Fibroblast of skin of abdomen (primary cell): ENCODE results near the gene HOXB9. TPM values are rescaled to one million over a fixed set of nuclear protein-coding genes. Genes with fewer than 3 reads are reported as not detected.

Experiments
- DNase-seq: peaks from one replicate; pipeline ENCODE4 v3.0.0-alpha.2; 2013
- polyA plus RNA-seq, 2 experiments: library from polyadenylated mRNA; unstranded; fragments of 120-200 nt; gene quantifications; one replicate each; pipeline ENCODE4 v1.2.1, GENCODE V29; 2013; ENCODE audit not compliant: insufficient read length in 2 of 2

The HOXB9 gene
- 4.9 TPM for polyA plus RNA-seq (2013, experiment 1 of 2; ENCODE audit: insufficient read length)
- 4.7 TPM for polyA plus RNA-seq (2013, experiment 2 of 2; ENCODE audit: insufficient read length)

DNA sequence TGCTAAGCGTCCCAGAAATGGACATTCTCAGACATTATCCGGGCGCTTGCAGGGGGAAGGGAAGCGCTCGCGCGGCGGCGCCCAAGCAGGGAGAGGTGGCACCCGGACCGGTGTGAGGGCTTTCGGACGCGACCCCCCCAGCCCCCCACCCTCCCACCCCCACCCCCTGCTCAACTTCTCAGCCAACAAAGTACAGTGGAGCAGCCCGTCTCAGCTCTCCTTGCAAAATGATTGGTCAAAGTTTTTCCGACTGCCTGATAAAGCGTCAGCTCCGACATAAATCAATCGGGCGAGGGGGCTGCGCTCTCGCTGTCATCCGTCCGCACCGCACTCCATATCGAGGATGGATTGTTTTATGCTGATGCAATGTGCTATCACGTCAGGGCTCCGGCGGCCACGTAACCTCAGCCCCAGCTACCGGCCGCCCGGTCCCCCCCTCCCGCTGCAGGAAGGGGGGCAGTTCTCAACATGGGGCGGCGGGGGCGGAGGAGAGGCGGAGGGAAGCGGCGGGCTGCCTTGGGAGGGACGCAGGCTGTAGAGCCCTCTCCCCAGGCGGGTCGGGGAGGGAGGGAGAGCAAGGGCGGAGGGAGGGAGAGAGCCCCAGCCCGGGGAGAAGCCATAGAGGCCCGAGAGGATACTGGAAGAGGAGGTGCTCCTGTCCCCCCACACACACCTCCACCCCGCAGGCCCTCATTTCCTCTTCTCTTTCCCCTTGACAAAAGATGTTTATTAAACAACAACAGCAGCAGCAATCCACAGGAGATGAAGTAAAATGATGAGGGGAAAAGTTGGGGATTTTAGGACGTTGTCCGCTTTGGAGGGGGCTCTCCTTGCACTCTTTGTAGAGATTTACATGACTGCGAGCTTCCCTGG is at the start of gene HOXB9:
Gene HOXB9 (minus strand): TSS at position 114 of the 873 bp plus-strand sequence. CDS start 89 bp downstream, at position 25.
- DNase-seq: peak; percentile 80

DNA sequence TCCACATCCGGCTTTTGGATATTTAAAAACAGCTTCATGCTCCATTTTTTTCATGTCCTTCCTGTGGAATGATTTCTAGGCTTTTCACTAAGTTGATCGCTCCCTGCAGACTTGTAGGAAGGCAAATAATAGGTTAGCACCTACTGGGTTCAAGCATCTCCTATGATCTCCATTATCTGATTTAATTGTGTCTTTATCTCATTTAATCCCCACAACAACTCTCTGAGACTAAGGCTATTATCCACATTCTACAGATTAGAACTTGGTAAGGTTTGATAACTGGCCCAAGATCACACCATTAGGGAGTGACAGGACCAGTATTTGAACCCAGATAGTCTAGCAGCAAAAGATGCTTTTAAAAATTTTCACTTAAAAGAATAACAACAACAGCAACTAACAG is 46.2 kb upstream of the HOXB9 start:
- DNase-seq: no peak

DNA sequence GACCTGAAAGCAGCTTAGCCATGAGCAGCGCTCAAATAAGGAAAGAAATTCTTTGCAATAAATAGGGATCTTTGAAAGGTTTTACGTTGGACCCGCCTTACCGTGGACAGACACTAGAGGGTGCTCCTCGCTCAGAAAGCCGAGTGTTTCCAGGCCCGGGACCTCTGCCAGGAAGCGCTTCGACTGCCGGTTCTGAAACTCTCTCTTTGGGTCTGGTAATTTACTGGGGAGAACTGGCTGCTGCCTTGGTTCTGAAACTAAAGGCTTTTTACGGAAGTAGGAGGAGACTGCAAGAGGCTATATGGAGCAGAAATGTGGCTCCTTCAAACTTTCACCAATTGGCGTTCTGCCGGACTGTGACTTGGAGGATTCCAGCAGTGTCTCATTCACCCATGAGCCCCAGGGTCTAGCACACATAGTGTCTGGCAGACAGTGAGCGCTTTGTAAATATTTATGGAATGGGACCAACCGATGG is 45.6 kb upstream of the HOXB9 start:
- DNase-seq: peak; percentile 69

DNA sequence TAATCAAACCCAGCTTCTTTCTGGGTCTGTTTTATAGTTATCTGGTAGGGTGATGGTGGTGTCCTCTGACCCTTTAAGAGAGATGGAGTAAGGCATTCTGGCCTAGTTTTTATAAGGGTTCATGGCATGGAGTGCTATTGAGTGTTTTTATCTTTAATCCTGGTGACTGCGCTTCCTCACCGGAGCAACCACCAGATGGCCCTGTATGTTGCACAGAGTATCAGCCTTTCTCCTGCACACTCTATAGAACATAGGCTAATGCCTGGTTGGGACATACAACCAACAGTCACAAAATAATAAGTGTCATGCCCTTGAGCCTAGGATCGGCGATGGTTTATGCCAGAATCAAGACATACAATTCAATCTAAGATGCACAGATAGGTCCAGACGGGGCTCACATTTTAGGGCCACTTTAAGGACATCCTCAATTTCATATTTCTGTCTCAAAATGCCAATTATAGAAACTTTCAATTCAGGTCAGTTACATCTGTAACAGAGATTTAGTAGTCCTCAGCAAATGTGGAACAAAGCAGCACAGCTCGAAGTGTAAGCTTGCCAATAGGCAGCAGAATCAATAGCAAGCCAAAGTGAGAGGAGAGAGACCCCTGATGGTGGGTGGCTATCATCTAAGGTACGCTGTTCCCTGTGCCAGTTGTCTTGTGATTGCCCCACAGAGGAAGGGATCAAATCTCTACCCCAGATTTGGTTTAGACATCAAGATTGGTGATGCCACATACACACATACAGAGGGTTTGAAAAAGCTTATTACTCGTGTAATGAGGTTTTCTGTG is 37.2 kb upstream of the HOXB9 start:
- DNase-seq: no peak

DNA sequence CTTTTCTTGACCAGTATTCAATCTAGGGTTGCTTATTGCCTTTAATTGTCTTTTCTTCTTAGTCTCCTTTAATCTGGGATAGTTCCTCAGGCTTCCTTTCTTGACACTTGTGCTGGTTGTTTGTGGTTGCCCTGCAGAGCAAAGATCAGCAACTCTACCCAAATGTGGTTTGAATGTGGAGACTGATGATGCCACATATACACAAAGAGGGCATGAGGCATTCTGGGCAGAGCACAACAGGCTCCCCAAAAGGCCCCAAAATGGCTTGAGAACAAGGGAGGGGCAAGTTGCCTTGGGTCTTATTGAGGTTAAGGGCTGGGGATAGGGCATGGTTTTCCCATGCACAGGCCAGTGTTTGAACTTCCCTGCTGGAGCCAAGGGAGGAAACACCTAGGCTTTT is 29.8 kb upstream of the HOXB9 start:
- DNase-seq: no peak

DNA sequence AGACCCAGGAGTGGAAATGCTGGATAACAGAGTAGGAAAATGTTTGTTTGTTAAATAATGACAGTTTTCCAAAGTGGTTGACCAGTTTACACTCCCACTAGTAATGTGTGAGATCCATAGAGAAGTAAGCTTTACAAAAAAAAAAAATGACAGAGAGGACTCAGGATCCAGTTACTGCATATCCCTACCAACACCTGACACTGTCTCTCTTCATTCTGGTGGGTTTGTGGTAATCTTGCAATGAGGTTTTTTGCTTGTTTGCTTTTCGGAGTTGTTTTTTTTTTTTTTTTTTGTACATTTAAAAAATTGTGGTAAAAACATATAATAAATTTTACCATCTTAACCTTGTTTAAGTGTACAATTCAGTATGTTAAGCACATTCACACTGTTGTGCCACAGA is 23.6 kb upstream of the HOXB9 start:
- no peak for DNase-seq

DNA sequence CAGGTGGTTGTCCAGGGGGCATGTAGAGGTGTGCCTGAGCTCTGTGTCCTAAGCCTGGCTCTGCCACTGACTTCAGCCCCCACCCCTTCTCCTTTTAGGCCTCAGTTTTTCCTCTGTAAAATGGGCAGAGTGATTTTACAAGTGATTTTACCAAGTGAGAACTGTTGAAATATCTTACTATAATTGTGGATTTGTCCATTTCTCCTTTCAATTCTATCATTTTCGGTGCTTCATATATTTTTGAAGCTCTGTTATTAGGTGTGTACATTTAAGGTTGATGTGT is 21.7 kb upstream of the HOXB9 start:
- DNase-seq: no peak

DNA sequence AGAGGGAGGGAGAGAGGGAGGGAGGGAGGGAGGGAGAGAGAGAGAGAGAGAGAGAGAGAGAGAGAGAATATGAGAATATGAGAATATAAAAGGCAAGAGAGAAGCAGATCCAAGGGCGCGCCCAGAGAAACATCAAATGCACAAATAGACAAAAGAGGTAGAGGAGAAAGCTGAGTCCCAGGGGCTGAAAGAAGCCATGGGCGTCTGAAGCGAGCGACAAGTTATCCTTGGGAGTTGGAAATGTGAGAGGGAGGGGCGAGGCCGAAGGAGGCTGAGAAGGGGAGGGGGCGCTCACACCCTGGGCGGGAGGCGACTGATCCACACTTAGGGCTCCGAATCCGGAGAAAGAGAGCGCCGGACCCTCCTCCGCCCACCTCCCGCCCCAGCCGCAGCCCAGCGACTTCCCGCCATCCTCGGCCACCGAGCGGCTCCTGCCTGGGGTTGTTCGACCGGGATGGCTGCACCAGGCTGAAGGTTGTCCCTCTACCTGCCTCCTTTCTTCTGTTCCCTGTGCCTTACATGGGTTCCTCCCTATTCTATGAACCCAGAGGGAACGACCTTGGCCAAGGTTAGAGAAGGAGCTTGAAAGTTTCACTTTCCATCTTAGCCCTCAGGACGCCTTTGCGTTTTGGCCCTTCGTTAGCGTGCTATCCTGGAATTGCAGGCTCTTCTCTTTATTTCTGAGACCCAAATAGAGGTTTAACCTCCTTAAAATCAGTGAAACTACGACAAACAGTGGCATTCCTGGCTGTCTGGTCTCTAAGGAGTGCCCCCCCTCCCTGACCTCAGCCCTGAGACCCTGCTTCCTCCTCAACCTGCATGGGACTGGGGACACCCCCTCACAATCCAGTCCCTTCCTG is 21.2 kb upstream of the HOXB9 start:
- no peak for DNase-seq

DNA sequence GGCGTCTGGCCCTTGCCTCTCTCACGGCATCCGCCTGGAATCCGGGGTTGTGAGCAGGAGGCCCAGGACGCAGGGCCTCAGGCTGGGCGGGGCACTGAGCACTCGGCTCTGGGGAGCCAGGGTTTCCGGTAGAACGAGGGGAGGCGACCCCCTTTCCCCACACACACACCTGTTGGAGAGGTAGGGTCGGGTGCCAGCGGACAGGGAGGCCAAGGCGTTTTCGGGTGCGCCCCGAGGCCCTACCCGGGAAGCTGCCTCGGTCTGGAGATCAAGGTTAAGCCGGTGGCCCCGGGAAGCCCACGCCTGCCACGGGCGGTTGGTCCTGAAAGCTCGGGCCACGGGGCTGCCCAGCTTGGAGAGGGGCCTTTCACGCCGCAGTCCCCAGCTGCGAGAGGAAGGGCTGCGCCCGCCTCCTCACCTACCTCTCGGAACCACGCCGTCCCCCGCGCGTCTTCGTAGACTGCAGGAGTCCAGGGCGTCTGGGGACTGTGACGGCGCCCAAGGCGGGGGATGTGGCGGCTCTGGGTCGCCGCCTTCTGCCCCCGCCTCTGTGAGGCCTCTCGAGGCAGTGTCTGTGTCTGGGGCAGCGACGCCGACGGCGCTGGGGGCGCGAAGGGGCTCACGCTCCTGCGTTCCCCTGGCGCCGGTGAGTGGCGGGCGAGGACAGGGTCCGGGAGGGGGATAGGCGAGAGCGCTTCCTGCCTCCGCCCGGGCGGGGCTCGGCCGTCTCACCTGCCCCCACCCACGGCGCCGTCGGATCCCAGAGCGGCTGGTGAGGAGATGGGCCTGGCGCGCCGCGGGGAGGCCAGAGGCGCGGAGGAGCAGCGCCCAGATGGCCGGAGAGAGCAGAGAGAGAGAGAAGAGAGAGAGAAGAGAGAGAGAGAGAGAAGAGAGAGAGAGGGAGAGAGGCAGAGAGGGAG is 20.3 kb upstream of the HOXB9 start:
- no peak for DNase-seq

DNA sequence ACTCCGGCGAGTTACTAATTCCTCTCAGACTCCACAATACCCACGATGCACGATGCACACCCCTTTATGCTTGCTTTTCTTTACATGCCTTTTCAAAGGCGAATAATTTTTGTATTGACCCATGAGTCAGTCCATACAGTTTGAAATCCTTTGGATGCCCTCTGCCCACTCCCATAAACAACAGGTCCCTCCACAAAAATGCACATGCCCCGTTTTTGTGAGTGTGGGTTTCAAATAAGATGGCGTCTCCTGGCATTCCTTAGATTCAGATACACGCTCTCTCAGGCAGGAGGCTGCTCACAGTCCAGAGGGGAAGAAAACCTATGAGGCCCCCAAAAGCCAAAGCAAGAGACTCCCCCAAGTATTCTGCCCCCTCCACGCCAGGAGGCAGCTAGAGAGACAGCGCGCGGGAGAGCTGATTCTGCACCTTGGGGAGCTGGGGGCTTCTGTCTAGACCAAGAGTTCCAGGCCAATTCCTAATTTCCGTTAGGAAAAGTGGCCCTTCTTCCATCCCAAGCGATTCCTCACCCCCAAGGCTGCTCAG is 19.6 kb upstream of the HOXB9 start:
- DNase-seq: no peak

DNA sequence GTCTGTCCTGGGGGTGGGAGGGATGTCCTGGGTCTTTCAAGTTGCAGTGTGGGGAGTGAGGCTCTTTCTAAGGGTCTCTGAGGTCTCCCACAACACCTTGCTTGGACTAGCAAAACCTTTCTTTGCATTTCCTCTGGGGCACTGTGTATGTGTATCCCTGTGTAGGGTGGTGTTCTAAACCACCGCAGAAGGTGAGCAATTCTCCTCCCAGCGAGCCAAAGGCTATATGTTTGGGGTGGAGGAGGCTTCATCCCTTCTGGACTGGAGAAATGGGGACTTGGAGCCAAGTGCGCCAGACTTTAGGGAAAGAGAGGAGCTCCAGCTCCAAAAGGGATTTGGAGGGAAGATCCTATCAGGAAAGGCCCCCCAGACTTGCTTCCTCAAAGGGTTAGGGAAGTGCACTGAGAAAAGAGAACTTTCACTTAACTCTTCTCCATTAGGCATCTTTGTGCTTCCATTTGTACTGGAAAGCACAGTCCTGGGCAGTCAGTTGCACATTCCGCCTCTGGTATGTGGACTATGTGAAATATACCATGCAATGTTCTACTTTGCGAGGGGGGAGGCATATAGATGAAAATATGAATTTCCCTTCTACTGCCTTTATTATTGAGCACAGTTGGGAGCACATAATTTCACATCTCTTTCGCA is 18.9 kb upstream of the HOXB9 start:
- peak; percentile 17 for DNase-seq

DNA sequence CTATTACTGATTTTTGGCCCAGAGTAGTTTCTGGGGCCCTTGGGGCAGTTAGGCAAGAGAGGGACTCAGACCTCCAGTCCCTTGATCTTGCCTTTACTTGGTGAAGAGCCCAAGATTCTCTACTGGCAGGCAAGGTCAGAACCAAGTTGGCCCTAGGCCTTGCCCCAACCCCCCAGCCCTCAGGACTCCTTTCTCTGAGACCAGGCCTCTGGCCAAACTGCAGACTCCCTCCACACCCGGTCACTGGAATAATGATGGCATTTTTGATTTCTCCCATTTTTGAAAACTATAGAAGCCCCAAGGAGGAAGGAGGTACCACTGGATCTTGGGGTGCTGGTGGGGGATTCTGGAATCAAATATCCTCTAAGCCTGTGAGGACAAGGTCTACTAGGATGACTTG is 18.0 kb upstream of the HOXB9 start:
- DNase-seq: no peak

DNA sequence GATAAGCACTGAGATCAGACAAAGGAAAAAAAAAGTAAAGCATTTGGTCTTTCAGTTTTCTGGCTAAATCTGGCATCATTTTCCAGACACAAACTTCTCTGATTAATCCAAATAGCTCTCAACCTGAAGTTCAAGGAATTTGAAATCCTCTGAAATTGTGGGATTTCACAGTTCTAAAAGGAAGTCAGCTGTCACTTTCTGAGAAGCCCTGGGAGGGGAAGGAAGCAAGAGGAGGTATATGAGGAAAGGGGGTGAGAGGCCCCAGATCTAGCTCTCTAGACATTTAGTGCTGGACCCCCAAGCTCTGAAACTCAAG is 17.5 kb upstream of the HOXB9 start:
- peak; percentile 28 for DNase-seq

DNA sequence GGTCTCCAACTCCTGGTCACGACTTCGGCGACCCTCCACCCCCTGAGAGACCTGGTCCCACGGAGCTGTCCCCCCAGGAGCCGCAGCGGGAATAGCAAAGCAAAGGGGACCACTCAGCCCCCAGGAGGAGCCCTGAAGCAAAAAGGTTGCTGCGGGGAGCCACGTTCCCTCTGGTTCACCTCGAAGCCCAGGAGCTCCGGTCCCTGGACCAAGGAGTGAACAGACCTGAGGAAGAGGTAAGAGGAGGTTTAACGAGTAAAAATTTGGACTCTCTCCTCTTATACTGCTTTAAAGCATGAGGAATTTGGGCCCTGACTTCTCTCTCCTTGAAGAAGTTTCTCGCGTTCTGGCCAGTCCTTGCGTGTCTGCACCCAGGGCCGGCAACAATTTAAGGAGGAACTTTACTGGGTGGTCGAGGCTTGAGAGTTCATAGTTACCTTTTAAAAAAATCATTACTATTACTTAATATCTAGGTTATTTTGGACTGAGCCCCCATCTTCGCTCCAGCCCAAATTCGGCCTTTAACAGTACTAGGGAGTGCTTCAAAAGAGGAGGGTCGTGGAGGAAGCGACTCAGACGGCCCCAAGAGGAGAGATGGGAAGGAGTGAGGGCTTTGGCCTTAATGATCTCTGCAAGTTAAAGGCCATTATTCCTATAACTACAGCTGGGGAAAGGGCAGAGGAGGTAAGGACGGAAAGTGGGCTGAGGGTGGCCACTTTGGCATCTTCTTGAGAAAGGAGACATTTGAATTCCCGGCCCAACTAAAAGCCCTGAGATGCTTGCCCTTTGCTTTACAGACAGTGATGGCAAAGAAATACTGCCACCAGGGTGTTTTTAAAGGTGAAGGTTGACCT is 16.9 kb upstream of the HOXB9 start:
- DNase-seq: no peak

DNA sequence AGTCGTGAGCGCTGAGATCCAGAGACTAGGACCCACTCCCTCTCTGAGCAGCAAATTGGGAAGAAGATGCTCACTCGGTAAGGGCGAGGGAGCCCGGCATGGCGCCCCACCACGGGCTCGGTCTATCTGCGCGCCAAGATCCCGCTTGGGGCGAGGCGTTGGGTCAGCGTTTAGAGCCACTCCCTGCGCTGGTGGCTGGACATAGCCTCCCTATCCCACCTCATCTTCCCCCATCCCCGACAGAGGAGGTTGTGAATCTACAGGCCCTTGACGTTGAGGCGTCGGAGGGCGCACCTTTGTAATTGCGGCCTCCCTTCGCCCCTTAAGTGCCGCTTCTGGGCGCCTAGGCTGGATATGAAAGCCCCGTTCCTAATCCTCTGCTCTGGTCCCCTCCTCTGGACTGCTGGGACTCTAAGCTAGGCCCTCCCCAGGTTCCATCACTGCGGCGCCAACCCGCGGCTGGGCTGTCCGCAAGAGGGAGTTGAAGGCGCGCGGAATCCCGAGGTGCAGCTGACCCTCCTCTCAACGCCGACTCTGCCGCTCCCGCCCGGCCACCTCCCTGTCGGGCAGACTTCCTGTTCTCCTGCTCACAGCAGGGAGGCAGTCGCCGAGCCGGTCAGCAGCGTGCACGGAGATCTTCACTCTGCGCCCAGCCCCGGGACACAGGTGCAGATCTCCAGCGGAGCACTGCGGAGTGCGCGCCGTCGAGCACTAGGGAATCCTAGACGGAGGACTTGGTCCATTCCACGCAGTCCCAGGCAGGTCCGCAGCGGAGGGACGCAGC is 16.1 kb upstream of the HOXB9 start:
- no peak for DNase-seq

DNA sequence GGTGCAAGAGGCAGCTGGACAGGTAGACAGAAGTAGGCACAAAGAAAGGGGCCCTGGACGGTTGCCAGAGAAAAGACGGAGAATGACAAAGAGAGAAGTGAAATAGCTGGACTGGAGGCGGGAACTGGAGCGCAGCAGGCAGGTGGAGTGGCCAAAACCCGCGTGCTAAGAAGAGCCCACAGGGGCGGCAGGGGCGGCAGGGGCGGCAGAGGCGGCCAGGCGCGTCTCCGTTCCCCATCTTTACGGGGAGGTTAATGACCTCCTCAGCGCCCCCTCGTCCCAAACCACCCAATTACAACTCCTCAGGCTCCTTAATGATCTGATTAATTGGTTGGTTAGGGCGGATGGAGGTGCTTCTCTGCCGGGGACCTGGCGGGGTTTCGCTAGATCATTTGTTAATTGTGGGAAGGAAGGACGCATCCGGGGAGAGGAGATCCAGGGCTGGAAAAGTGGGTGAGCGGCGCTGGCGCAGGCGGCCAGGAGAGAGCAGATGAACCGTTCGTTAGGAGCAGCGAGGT is 15.4 kb upstream of the HOXB9 start:
- DNase-seq: no peak

DNA sequence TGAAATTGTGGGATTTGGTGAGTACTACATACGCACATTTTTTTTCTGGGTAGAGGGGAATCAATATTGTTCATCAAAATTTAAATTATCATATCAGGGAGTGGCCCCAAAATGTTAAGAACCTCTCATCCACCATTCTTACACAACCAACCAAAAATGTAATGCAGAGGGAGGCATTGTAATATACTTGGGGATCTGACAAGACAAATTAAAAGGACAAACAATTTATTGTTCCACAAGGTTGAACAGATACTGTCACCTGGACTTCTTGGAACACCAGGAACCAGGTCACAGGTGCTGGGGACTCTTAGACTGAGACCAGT is 14.7 kb upstream of the HOXB9 start:
- no peak for DNase-seq

DNA sequence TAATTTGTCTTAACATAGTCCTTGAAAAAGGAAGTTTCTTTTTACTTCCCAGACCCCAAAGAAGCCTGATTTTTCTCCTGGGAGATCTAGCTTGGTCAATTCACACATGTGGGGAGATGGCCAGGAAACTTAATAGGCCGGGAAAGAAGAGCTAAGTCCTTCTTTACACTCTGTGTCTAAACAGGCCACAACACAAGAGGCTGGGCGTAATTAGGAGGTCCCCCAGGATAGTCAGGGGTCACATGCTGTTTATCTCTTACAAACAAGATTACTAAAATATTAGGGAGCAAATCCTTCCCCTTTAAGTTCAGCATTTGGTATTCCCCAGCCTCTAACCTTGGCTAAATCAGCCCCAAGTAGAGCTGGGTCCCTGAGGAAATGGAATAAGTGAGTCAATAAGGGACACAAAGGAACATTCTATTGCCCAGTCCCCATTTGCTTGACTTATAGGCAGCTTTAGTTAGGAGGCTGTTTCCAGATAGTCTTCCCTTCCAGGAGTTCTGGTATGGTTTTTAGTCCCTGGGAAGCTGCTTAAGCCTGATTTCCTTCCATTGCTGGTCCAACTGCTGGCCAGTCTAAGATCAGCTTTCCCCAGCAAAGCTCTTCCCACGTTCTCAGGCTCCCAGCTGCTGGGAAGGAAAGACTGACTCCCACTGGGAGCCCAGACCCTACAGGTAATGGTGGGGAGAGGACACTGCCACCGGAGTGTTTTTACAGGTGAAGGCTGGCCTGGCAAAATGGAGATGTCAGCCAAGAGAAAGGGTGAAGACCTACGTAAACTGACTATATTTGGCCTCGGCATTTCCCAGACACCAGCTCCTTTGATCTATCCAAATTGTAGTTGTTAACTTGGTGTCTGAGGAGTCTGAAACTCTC is 14.1 kb upstream of the HOXB9 start:
- no peak for DNase-seq
